Activated B cell treated with CpG ODN at 0.5 μM for 24 hours (primary cell): ENCODE measurements around the gene PPM1E. TPM values are rescaled to one million over a fixed set of nuclear protein-coding genes. Genes with fewer than 3 reads are reported as not detected.

Experiments used
- ATAC-seq: fragments of 200-7000 bp; cut with Tn5 transposase; one replicate; pipeline ENCODE4 v1.10.0; 2021; ENCODE audit warnings: low read depth, mild to moderate bottlenecking, moderate library complexity
- CTCF ChIA-PET: fragments of 350-600 bp; sonication (Branson Sonifier 250); formaldehyde crosslinking; loops from one replicate; lab custom pipeline; 2021; ENCODE audit warnings: antibody characterized with exemption; lab: Charles Lee
- POLR2A ChIA-PET: fragments of 350-600 bp; sonication (Branson Sonifier 250); formaldehyde crosslinking; loops from one replicate; lab custom pipeline; 2021; ENCODE audit warnings: antibody characterized with exemption; lab: Charles Lee
- DNase-seq: peaks from one replicate; pipeline ENCODE4 v3.0.0; 2022
- H3K27ac Mint-ChIP-seq: one replicate; pipeline ENCODE4 v1.8.0; 2020; ENCODE audit warnings: mixed read lengths
- H3K27me3 Mint-ChIP-seq: one replicate; pipeline ENCODE4 v1.8.0; 2021; ENCODE audit warnings: mixed read lengths
- H3K36me3 Mint-ChIP-seq: one replicate; pipeline ENCODE4 v1.8.0; 2021; ENCODE audit warnings: low read depth, mixed read lengths
- H3K4me1 Mint-ChIP-seq: one replicate; pipeline ENCODE4 v1.8.0; 2021; ENCODE audit warnings: mixed read lengths
- H3K4me3 Mint-ChIP-seq: one replicate; pipeline ENCODE4 v1.8.0; 2020; ENCODE audit warnings: mild to moderate bottlenecking, mixed read lengths
- H3K9me3 Mint-ChIP-seq: one replicate; pipeline ENCODE4 v1.8.0; 2020; ENCODE audit warnings: mixed read lengths
- CTCF ChIP-seq: fragments of 200-600 bp; IDR thresholded peaks from one replicate; pipeline ENCODE4 v1.8.0; 2022; ENCODE audit warnings: antibody characterized with exemption, mild to moderate bottlenecking
- intact Hi-C: fragments of 100-400 bp; cut with micrococcal nuclease; formaldehyde crosslinking; loops from one replicate; pipeline ENCODE4 v1.15.1; 2024
- total RNA-seq: library from RNA; stranded (reverse); gene quantifications from 2 replicates; pipeline ENCODE4 v1.2.3, GENCODE V29; 2022

The PPM1E gene
- total RNA-seq, 1 donor from 2014 or later: 0.02 TPM

- ATAC-seq (peak; percentile 45), DNase-seq (peak; percentile 15)
- no peak for TF ChIP-seq CTCF
- Mint-ChIP-seq H3K4me1 (peaks cover 17% of the 10 kb centered on the region), H3K4me3 (peak overlapping the region; percentile 92), H3K27me3 (peaks cover 43% of the 10 kb centered on the region), H3K27ac (no peak overlapping the region), H3K9me3 (no peaks in the 10 kb centered on the region), H3K36me3 (no peaks in the 10 kb centered on the region)
- POLR2A ChIA-PET: interaction anchor here (0.6 to 0.9 kb wide), 3 partner anchors 239 to 1561 kb away, joined by 3 to 6 read pairs (median 4); no protein-coding TSS in a partner anchor
- intact Hi-C loops: loop anchor here (10.0 kb wide), 1 partner anchor 62 kb away; the partner anchor contains the start of genes RAD51C and TEX14
- CTCF ChIA-PET: no interaction called here
These were observed 850 bp downstream of the PPM1E start for GRCh38 chr17:58756246-58757161.

- ATAC-seq (no peak), DNase-seq (no peak)
- no peaks in the 10 kb centered on the region for H3K36me3 Mint-ChIP-seq
- POLR2A ChIA-PET: no interaction called here
- peaks cover 46% of the 10 kb centered on the region for H3K27me3 Mint-ChIP-seq
- CTCF ChIA-PET: no interaction called here
- H3K27ac Mint-ChIP-seq: no peak overlapping the region
- peaks cover 17% of the 10 kb centered on the region for H3K4me1 Mint-ChIP-seq
- intact Hi-C loops: loop anchor here (10.0 kb wide), 1 partner anchor 62 kb away; the partner anchor contains the start of genes RAD51C and TEX14
- no peaks in the 10 kb centered on the region for H3K9me3 Mint-ChIP-seq
- H3K4me3 Mint-ChIP-seq: peak overlapping the region; percentile 92
- TF ChIP-seq CTCF: no peak
These were observed 1.5 kb downstream of the PPM1E start for GRCh38 chr17:58757162-58757613.

- ATAC-seq (no peak), DNase-seq (no peak)
- intact Hi-C loops: loop anchor here (10.0 kb wide), 1 partner anchor 64 kb away; the partner anchor contains the start of genes RAD51C and TEX14
- H3K4me1 Mint-ChIP-seq: peaks cover 17% of the 10 kb centered on the region
- H3K27ac Mint-ChIP-seq: no peak overlapping the region
- no peak for TF ChIP-seq CTCF
- no peaks in the 10 kb centered on the region for H3K9me3 Mint-ChIP-seq
- peaks cover 46% of the 10 kb centered on the region for H3K27me3 Mint-ChIP-seq
- ChIA-PET CTCF (no interaction called here), POLR2A (no interaction called here)
- H3K4me3 Mint-ChIP-seq: no peak overlapping the region
- no peaks in the 10 kb centered on the region for H3K36me3 Mint-ChIP-seq
These were observed 3.2 kb downstream of the PPM1E start for GRCh38 chr17:58758890-58759289.

GRCh38 chr17:58759522-58759921, 3.9 kb downstream of the PPM1E start:
- Mint-ChIP-seq H3K4me3 (no peak overlapping the region), H3K36me3 (no peaks in the 10 kb centered on the region), H3K4me1 (peaks cover 17% of the 10 kb centered on the region), H3K27ac (no peak overlapping the region), H3K27me3 (peaks cover 46% of the 10 kb centered on the region), H3K9me3 (no peaks in the 10 kb centered on the region)
- CTCF ChIA-PET: no interaction called here
- intact Hi-C loops: loop anchor here (10.0 kb wide), 1 partner anchor 65 kb away; the partner anchor contains the start of genes RAD51C and TEX14
- DNase-seq (no peak), ATAC-seq (no peak)
- POLR2A ChIA-PET: no interaction called here
- no peak for TF ChIP-seq CTCF

GRCh38 chr17:58760248-58760647, 4.6 kb downstream of the PPM1E start:
- H3K9me3 Mint-ChIP-seq: no peaks in the 10 kb centered on the region
- H3K27me3 Mint-ChIP-seq: peaks cover 44% of the 10 kb centered on the region
- DNase-seq (no peak), ATAC-seq (no peak)
- ChIA-PET POLR2A (no interaction called here), CTCF (no interaction called here)
- no peak for TF ChIP-seq CTCF
- intact Hi-C loops: no loop called here
- H3K4me3 Mint-ChIP-seq: no peak overlapping the region
- peaks cover 13% of the 10 kb centered on the region for H3K4me1 Mint-ChIP-seq
- no peak overlapping the region for H3K27ac Mint-ChIP-seq
- H3K36me3 Mint-ChIP-seq: no peaks in the 10 kb centered on the region
